HG02642 (cell line): ENCODE data around the gene ZNF107.
"Not testable (repeated sequence)": the region's sequence is repeated elsewhere in the genome, so short reads cannot be mapped to it uniquely, and the experiment has no call there.

Experiments used
- ATAC-seq: cut with Tn5 transposase; IDR thresholded peaks from one replicate; pipeline ENCODE4 v1.9.1; 2021; ENCODE audit warnings: mild to moderate bottlenecking; ENCODE audit not compliant: unreplicated experiment, poor library complexity

The ZNF107 gene

GRCh38 chr7:64717896-64718295 is 52.0 kb downstream of the ZNF107 start:
- not testable (repeated sequence) for ATAC-seq

GRCh38 chr7:64729089-64729848 is 63.3 kb downstream of the ZNF107 start:
- ATAC-seq: no peak

- ATAC-seq: no peak
Observed at GRCh38 chr7:64733550-64734240, 67.8 kb downstream of the ZNF107 start.

GRCh38 chr7:64736575-64736974 is 70.6 kb downstream of the ZNF107 start:
- ATAC-seq: no peak

- ATAC-seq: not testable (repeated sequence)
Observed at GRCh38 chr7:64738403-64738802, 72.5 kb downstream of the ZNF107 start.

- not testable (repeated sequence) for ATAC-seq
Observed at GRCh38 chr7:64738953-64739352, 73.0 kb downstream of the ZNF107 start.

- ATAC-seq: no peak
Observed at GRCh38 chr7:64744680-64745079, 78.7 kb downstream of the ZNF107 start.

- ATAC-seq: no peak
Observed at GRCh38 chr7:64747802-64748201, 81.9 kb downstream of the ZNF107 start.

- no peak for ATAC-seq
Observed at GRCh38 chr7:64753032-64753431, 87.1 kb downstream of the ZNF107 start.

GRCh38 chr7:64755865-64756264 is 89.9 kb downstream of the ZNF107 start:
- ATAC-seq: no peak

GRCh38 chr7:64758151-64758550 is 92.2 kb downstream of the ZNF107 start:
- ATAC-seq: no peak
